Esophagus squamous epithelium (tissue), 4 donors: ENCODE measurements around the gene TMEM272.

Source experiments
- POLR2A ChIP-seq, 4 donors: fragments of 450-650 bp; IDR thresholded peaks; one replicate each; pipeline ENCODE4 v1.6.1; 2017; ENCODE audit warnings: antibody characterized with exemption in 4 of 4, mild to moderate bottlenecking in 4 of 4, moderate library complexity in 3 of 4
- TF ChIP-seq, protein P1 (sequence below), 6 experiments: fragments of 450-650 bp in 4 of 6; fragments of 200-600 bp in 2 of 6; sonication (generic) in 2 of 6; IDR thresholded peaks; one replicate each; pipeline ENCODE4 v1.5.1; 2016 to 2019; ENCODE audit warnings: antibody characterized with exemption in 6 of 6, mild to moderate bottlenecking in 4 of 6, moderate library complexity in 4 of 6

DNA sequence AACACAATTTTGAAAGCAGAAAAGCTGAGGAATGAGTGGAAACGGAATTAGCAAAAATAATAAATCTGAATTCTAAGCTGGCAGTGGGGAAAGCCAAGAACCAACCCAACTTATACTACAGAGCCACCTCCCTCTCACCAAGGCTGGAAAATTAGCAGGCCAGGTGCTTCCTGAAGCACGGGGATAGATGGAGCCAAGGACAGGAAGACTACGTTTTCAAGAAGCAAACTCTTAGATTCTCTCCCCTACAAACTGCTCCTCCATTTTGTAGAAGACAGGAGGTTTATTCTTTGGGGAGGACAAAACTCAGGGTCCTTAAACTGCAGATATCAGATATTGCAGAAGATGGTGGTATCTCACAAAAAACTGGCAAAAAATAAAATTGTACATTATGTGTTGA is 25.6 kb upstream of the TMEM272 start:
- TF ChIP-seq, protein P1, sequence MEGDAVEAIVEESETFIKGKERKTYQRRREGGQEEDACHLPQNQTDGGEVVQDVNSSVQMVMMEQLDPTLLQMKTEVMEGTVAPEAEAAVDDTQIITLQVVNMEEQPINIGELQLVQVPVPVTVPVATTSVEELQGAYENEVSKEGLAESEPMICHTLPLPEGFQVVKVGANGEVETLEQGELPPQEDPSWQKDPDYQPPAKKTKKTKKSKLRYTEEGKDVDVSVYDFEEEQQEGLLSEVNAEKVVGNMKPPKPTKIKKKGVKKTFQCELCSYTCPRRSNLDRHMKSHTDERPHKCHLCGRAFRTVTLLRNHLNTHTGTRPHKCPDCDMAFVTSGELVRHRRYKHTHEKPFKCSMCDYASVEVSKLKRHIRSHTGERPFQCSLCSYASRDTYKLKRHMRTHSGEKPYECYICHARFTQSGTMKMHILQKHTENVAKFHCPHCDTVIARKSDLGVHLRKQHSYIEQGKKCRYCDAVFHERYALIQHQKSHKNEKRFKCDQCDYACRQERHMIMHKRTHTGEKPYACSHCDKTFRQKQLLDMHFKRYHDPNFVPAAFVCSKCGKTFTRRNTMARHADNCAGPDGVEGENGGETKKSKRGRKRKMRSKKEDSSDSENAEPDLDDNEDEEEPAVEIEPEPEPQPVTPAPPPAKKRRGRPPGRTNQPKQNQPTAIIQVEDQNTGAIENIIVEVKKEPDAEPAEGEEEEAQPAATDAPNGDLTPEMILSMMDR (IDR thresholded peaks at IDR 0.05), result no peak
- no peak for TF ChIP-seq POLR2A (IDR thresholded peaks at IDR 0.05)
